DOHH2 (cell line): ENCODE data around the gene PDE8B.

Source experiments
- EZH2phosphoT487 ChIP-seq: fragments of 200-600 bp; sonication (generic); IDR thresholded peaks from 2 replicates; pipeline ENCODE4 v1.6.1; 2017; ENCODE audit warnings: borderline replicate concordance, mild to moderate bottlenecking, antibody characterized with exemption, low read length, moderate library complexity, mixed read lengths
- TF ChIP-seq, protein P1 (sequence below): fragments of 200-600 bp; sonication (generic); IDR thresholded peaks from one replicate; pipeline ENCODE4 v1.5.1; 2014; ENCODE audit warnings: antibody characterized with exemption, mild to moderate bottlenecking, low read depth, low read length; ENCODE audit not compliant: poor library complexity, severe bottlenecking

DNA sequence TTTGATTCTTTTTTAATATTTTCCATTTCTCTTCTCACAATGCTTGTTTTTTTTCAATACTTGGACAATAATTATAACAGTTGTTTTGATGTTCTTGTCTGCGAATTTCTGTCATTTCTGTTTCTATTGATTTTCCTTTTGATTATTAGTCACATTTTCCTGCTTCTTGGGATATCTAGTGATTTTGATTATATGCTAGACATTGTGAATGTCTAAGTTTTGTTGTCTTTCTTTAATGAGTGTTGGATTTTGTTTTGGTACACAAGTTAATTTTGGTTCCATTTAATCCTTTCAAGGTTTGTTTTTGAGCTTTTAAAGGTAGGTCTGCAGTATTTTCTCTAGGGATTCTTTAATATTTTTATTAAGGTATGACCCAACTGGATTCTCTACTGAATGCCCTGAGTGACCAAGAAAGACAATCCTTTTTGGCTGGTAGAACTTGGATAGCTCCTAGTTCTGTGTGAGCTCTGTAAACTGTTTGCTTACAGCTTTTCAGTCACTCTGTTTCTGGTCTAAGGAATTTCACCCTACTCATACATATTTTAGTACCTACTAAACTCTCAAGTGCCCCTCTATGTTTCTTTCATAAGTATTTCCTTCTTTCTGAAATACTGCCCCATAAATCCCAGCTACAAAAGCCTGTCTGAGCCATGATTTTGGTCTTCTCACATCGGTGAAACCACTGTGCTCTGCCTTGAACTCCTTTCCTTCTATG, 12.5 kb upstream of the PDE8B start:
- TF ChIP-seq, protein P1, sequence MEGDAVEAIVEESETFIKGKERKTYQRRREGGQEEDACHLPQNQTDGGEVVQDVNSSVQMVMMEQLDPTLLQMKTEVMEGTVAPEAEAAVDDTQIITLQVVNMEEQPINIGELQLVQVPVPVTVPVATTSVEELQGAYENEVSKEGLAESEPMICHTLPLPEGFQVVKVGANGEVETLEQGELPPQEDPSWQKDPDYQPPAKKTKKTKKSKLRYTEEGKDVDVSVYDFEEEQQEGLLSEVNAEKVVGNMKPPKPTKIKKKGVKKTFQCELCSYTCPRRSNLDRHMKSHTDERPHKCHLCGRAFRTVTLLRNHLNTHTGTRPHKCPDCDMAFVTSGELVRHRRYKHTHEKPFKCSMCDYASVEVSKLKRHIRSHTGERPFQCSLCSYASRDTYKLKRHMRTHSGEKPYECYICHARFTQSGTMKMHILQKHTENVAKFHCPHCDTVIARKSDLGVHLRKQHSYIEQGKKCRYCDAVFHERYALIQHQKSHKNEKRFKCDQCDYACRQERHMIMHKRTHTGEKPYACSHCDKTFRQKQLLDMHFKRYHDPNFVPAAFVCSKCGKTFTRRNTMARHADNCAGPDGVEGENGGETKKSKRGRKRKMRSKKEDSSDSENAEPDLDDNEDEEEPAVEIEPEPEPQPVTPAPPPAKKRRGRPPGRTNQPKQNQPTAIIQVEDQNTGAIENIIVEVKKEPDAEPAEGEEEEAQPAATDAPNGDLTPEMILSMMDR = no peak
- no peak for TF ChIP-seq EZH2phosphoT487
